ENCODE data around the gene C11orf65.

Gene C11orf65

GRCh38 chr11:108368134-108368533 lies 99.2 kb downstream of the C11orf65 start:
- DNase-seq, result no peak

- no peak for DNase-seq
These were observed 103.2 kb downstream of the C11orf65 start for GRCh38 chr11:108364159-108364558.

GRCh38 chr11:108351468-108351867 lies 115.9 kb downstream of the C11orf65 start:
- no peak for DNase-seq

- no peak for DNase-seq
These were observed 120.9 kb downstream of the C11orf65 start for GRCh38 chr11:108346451-108346850.

- DNase-seq, result no peak
These were observed 121.6 kb downstream of the C11orf65 start for GRCh38 chr11:108345767-108346166.

GRCh38 chr11:108343714-108344113 lies 123.6 kb downstream of the C11orf65 start:
- no peak for DNase-seq

GRCh38 chr11:108341654-108342053 lies 125.7 kb downstream of the C11orf65 start:
- DNase-seq, result no peak

GRCh38 chr11:108340973-108341372 lies 126.4 kb downstream of the C11orf65 start:
- no peak for DNase-seq

GRCh38 chr11:108338750-108339149 lies 128.6 kb downstream of the C11orf65 start:
- no peak for DNase-seq

- DNase-seq, result no peak
These were observed 133.9 kb downstream of the C11orf65 start for GRCh38 chr11:108333403-108333899.

Data from NCI-H2227 treated with DMSO at 0.1 percent for 48 hours (cell line).